Activated CD8-positive, alpha-beta T cell treated with anti-CD3 and anti-CD28 coated beads for 36 hours (primary cell): ENCODE results near the gene TOR4A. TPM values are rescaled to one million over a fixed set of nuclear protein-coding genes. Genes with fewer than 3 reads are reported as not detected.

Experiments
- ATAC-seq: fragments of 200-7000 bp; cut with Tn5 transposase; one replicate; pipeline ENCODE4 v1.10.0; 2021; ENCODE audit warnings: mild to moderate bottlenecking, moderate library complexity
- CTCF ChIA-PET: fragments of 350-600 bp; sonication (Branson Sonifier 250); formaldehyde crosslinking; loops from one replicate; lab custom pipeline; 2021; ENCODE audit warnings: antibody characterized with exemption; lab: Charles Lee
- POLR2A ChIA-PET: fragments of 350-600 bp; sonication (Branson Sonifier 250); formaldehyde crosslinking; loops from one replicate; lab custom pipeline; 2021; ENCODE audit warnings: antibody characterized with exemption; lab: Charles Lee
- DNase-seq: peaks from one replicate; pipeline ENCODE4 v3.0.0-alpha.2; 2020
- H3K27ac Mint-ChIP-seq: one replicate; pipeline ENCODE4 v1.8.0; 2021; ENCODE audit warnings: mild to moderate bottlenecking, mixed read lengths
- H3K27me3 Mint-ChIP-seq: one replicate; pipeline ENCODE4 v1.8.0; 2021; ENCODE audit warnings: mixed read lengths
- H3K36me3 Mint-ChIP-seq: one replicate; pipeline ENCODE4 v1.8.0; 2021; ENCODE audit warnings: low read depth, mixed read lengths
- H3K4me1 Mint-ChIP-seq: one replicate; pipeline ENCODE4 v1.8.0; 2021; ENCODE audit warnings: low read depth, mixed read lengths
- H3K4me3 Mint-ChIP-seq: one replicate; pipeline ENCODE4 v1.8.0; 2021; ENCODE audit warnings: mild to moderate bottlenecking, moderate library complexity, mixed read lengths
- H3K9me3 Mint-ChIP-seq: one replicate; pipeline ENCODE4 v1.8.0; 2021; ENCODE audit warnings: mixed read lengths
- CTCF ChIP-seq: fragments of 200-600 bp; IDR thresholded peaks from one replicate; pipeline ENCODE4 v1.8.0; 2022; ENCODE audit warnings: antibody characterized with exemption, mild to moderate bottlenecking
- intact Hi-C: fragments of 100-400 bp; cut with micrococcal nuclease; formaldehyde crosslinking; loops from one replicate; pipeline ENCODE4 v1.10.0; 2022
- total RNA-seq, 2 experiments: library from RNA; stranded (reverse); gene quantifications; one replicate each; pipeline ENCODE4 v1.2.3, GENCODE V29; 2021

TOR4A gene
- total RNA-seq, 2 experiments from 2014 or later, result 2.9 to 3.0 TPM

- no peak for TF ChIP-seq CTCF
- CTCF ChIA-PET, result interaction anchor here (1.7 kb wide), 1 partner anchor 7 kb away, joined by 6 read pairs; no protein-coding TSS in a partner anchor
- Mint-ChIP-seq H3K4me3 (peak overlapping the region; percentile 27), H3K27me3 (no peaks in the 10 kb centered on the region), H3K9me3 (no peaks in the 10 kb centered on the region), H3K27ac (no peak overlapping the region), H3K36me3 (peaks cover 27% of the 10 kb centered on the region), H3K4me1 (peaks cover 25% of the 10 kb centered on the region)
- no peak for DNase-seq
- intact Hi-C loops, result no loop called here
- POLR2A ChIA-PET, result interaction anchor here (1.2 to 7.6 kb wide), 2 partner anchors 10 to 114 kb away, joined by 3 to 113 read pairs; partner anchors contain the start of genes NELFB and STPG3
- no peak for ATAC-seq
These were observed 33.7 kb upstream of the TOR4A start for GRCh38 chr9:137243626-137244485.

- Mint-ChIP-seq H3K36me3 (peaks cover 25% of the 10 kb centered on the region), H3K4me1 (peaks cover 21% of the 10 kb centered on the region), H3K27me3 (no peaks in the 10 kb centered on the region), H3K9me3 (no peaks in the 10 kb centered on the region), H3K4me3 (no peak overlapping the region), H3K27ac (no peak overlapping the region)
- intact Hi-C loops, result no loop called here
- no peak for DNase-seq
- POLR2A ChIA-PET, result interaction anchor here (1.1 to 7.6 kb wide), 3 partner anchors 9 to 115 kb away, joined by 3 to 113 read pairs (median 3); partner anchors contain the start of genes NELFB and STPG3
- ATAC-seq, result no peak
- CTCF ChIA-PET, result interaction anchor here (1.0 to 1.7 kb wide), 2 partner anchors 8 to 177 kb away, joined by 3 to 6 read pairs; no protein-coding TSS in a partner anchor
- no peak for TF ChIP-seq CTCF
These were observed 32.8 kb upstream of the TOR4A start for GRCh38 chr9:137244486-137245449.

GRCh38 chr9:137245450-137246421 lies 31.8 kb upstream of the TOR4A start:
- Mint-ChIP-seq H3K4me1 (peaks cover 21% of the 10 kb centered on the region), H3K36me3 (peaks cover 25% of the 10 kb centered on the region), H3K27me3 (no peaks in the 10 kb centered on the region), H3K4me3 (no peak overlapping the region), H3K9me3 (no peaks in the 10 kb centered on the region), H3K27ac (no peak overlapping the region)
- ChIA-PET CTCF (interaction anchor here (1.0 to 1.7 kb wide), 2 partner anchors 9 to 178 kb away, joined by 3 to 6 read pairs; no protein-coding TSS in a partner anchor), POLR2A (interaction anchor here (1.1 to 1.4 kb wide), 2 partner anchors 10 kb away, joined by 3 to 4 read pairs; partner anchors contain the start of gene NELFB)
- intact Hi-C loops, result no loop called here
- ATAC-seq, result no peak
- TF ChIP-seq CTCF, result no peak
- DNase-seq, result no peak

- no peak overlapping the region for H3K4me3 Mint-ChIP-seq
- TF ChIP-seq CTCF, result no peak
- H3K4me1 Mint-ChIP-seq, result peaks cover 16% of the 10 kb centered on the region
- H3K36me3 Mint-ChIP-seq, result peaks cover 16% of the 10 kb centered on the region
- no peak overlapping the region for H3K27ac Mint-ChIP-seq
- intact Hi-C loops, result no loop called here
- H3K27me3 Mint-ChIP-seq, result no peaks in the 10 kb centered on the region
- ATAC-seq (no peak), DNase-seq (no peak)
- H3K9me3 Mint-ChIP-seq, result no peaks in the 10 kb centered on the region
- ChIA-PET CTCF (interaction anchor here (0.9 to 1.1 kb wide), 2 partner anchors 11 to 20 kb away, joined by 3 read pairs; partner anchors contain the start of gene RNF224), POLR2A (interaction anchor here (0.7 kb wide), 1 partner anchor 9 kb away, joined by 3 read pairs; no protein-coding TSS in a partner anchor)
These were observed 30.2 kb upstream of the TOR4A start for GRCh38 chr9:137247135-137247915.
